Measurements from ENCODE around the gene GIT2.

GIT2 gene

DNA sequence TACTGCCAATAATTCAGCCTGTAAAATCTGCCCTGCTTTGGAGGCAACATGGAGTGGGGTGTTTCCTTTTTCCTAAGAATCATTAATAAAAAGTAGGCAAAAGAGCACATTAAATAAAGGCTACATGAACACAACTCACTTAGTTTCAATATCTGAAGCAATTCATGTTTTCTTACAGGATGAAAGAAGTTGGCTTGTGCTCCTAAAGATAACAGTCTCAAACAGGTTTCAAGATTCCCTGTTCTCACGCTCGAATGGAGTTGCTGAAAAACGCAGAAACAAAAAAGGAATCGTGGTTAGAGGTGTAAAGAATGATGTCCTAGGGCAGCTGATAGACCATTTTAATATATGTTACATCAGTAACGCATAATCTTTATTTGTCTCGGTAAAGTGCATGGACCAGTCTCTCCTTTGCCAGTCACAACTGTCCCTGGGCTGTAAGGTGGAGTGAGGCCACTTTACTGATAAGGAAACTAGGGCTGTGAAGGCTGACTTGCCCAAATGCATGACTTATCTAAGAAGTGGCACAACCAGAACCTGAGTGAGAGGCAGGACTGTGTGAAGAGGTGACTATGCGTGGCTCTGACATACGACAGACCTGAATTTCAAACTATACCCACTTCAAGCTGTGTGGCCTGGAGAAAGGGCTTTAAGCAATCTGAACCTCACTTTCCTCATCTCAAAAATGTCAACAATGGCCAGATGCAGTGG, 12.6 kb downstream of the GIT2 start:
- Histone ChIP-seq H3K27me3 (no peaks in the 10 kb centered on the region), H3K4me1 (peaks cover 0 to 37% (median 20%) of the 10 kb centered on the region in 10 experiments; a peak in 17 of 20 replicates), H3K9me3 (replicated peaks in 1 of 11) (peaks cover 0 to 12% (median 0%) of the 10 kb centered on the region in 11 experiments; a peak in 4 of 22 replicates), H4K20me1 (peaks cover 0 to 80% (median 24%) of the 10 kb centered on the region in 11 experiments; a peak in 15 of 22 replicates), H3K9ac (no peak overlapping the region), H3K27ac (no peak overlapping the region), H3K4me2 (no peak overlapping the region), H3K36me3 (peaks cover 96 to 100% (median 100%) of the 10 kb centered on the region in 11 experiments), H3K4me3 (no peak overlapping the region)
- no peak for TF ChIP-seq Cebpa-rat (IDR thresholded peaks at IDR 0.05)

DNA sequence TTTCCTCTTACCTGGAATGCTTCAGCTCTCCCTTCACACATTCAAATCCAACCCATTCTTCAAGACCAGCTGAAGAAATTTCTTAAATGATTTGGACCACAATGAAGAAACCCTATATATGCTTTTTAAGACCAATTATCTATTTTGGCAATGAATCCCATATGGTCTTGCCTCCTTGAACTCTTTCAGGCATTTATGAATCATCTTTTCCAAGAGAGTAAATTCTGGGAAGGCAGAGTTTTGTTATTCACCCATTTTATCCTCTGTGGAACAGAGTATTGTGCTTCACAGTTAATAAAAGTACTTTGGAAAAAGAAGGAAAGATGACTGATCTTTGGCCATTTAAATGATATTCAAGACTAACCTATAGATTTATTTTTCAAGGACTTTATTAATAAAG, 14.0 kb downstream of the GIT2 start:
- TF ChIP-seq Cebpa-rat (IDR thresholded peaks at IDR 0.05): no peak
- Histone ChIP-seq H3K27me3 (no peaks in the 10 kb centered on the region), H3K36me3 (peaks cover 96 to 100% (median 100%) of the 10 kb centered on the region in 11 experiments), H3K9me3 (replicated peaks in 1 of 11) (peaks cover 0 to 12% (median 0%) of the 10 kb centered on the region in 11 experiments; a peak in 4 of 22 replicates), H3K27ac (no peak overlapping the region), H3K4me1 (peaks cover 0 to 50% (median 22%) of the 10 kb centered on the region in 10 experiments; a peak in 17 of 20 replicates), H3K4me2 (no peak overlapping the region), H3K4me3 (no peak overlapping the region), H3K9ac (no peak overlapping the region), H4K20me1 (peaks cover 0 to 70% (median 20%) of the 10 kb centered on the region in 11 experiments; a peak in 14 of 22 replicates)

DNA sequence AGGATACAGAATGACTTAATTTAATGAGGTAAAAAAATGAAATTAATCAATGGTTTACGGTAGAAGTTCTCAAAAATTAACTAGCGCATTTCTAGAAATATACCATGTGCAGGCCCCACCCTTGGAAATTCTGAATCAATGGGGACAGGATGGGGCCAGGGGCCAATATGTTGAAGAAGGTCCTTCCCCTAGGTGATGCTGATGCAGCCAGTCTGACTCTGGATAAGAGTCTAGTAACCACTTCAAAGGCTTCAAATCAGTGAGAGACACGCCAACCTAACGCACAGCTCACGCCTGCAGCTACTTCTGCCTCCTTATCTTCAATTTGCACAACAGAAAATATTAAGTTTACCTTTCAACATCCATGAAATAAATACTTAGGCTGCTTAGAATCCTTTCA, 14.9 kb downstream of the GIT2 start:
- Histone ChIP-seq H4K20me1 (peaks cover 0 to 66% (median 20%) of the 10 kb centered on the region in 11 experiments; a peak in 14 of 22 replicates), H3K9me3 (replicated peaks in 1 of 11) (peaks cover 0 to 12% (median 0%) of the 10 kb centered on the region in 11 experiments; a peak in 4 of 22 replicates), H3K4me3 (no peak overlapping the region), H3K36me3 (peaks cover 96 to 100% (median 100%) of the 10 kb centered on the region in 11 experiments), H3K9ac (no peak overlapping the region), H3K4me1 (peaks cover 0 to 50% (median 22%) of the 10 kb centered on the region in 10 experiments; a peak in 17 of 20 replicates), H3K4me2 (0 out of 22 replicates have a peak overlapping the region, but pooled peaks of 1 of the 11 experiments have one; percentile 82), H3K27me3 (no peaks in the 10 kb centered on the region), H3K27ac (no peak overlapping the region)
- TF ChIP-seq Cebpa-rat (IDR thresholded peaks at IDR 0.05): no peak

GRCh38 chr12:109972821-109973220, 23.3 kb downstream of the GIT2 start:
- Histone ChIP-seq H3K4me3 (no peak overlapping the region), H3K4me1 (peaks cover 0 to 13% (median 4%) of the 10 kb centered on the region in 10 experiments; a peak in 8 of 20 replicates), H3K9me3 (replicated peaks in 1 of 11) (peaks cover 0 to 6% (median 0%) of the 10 kb centered on the region in 11 experiments; a peak in 3 of 22 replicates), H3K27ac (no peak overlapping the region), H3K36me3 (peaks cover 99 to 100% (median 100%) of the 10 kb centered on the region in 11 experiments), H3K27me3 (no peaks in the 10 kb centered on the region), H4K20me1 (peaks cover 0 to 36% (median 5%) of the 10 kb centered on the region in 11 experiments; a peak in 8 of 22 replicates), H3K9ac (no peak overlapping the region), H3K4me2 (no peak overlapping the region)
- TF ChIP-seq Cebpa-rat (IDR thresholded peaks at IDR 0.05): no peak

- Histone ChIP-seq H3K27ac (no peak overlapping the region), H3K27me3 (no peaks in the 10 kb centered on the region), H3K36me3 (peaks cover 93 to 100% (median 99%) of the 10 kb centered on the region in 11 experiments), H3K9me3 (replicated peaks in 1 of 11) (0 out of 22 replicates have a peak, but pooled peaks cover 0 to under 1% (median 0%) of the 10 kb centered on the region in 11 experiments), H3K9ac (no peak overlapping the region), H3K4me1 (peaks cover 0 to 12% (median 3%) of the 10 kb centered on the region in 10 experiments; a peak in 7 of 20 replicates), H3K4me2 (no peak overlapping the region), H4K20me1 (peaks cover 0 to 67% (median 8%) of the 10 kb centered on the region in 11 experiments; a peak in 9 of 22 replicates), H3K4me3 (no peak overlapping the region)
- TF ChIP-seq Cebpa-rat (IDR thresholded peaks at IDR 0.05): no peak
Observed at GRCh38 chr12:109968801-109969200, 27.4 kb downstream of the GIT2 start.

DNA sequence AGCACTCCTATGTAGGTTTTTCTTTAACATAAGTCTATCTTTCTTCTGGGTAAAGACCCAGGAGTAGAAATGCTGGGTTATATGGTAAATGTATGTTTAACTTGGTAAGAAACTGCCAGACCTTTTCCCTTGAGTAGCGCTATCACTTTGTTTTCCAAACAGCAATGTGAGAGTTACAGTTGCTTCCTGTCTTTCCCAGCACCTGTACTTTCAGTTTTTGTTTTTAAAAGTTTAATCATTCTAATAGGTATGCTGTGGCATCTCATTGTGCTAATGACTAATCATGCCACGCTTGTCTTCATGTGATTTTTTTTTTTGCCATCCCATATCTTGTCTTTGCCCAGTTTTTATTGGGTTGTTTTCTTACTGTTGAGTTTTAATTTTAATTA, 28.1 kb downstream of the GIT2 start:
- no peak for TF ChIP-seq Cebpa-rat (IDR thresholded peaks at IDR 0.05)

DNA sequence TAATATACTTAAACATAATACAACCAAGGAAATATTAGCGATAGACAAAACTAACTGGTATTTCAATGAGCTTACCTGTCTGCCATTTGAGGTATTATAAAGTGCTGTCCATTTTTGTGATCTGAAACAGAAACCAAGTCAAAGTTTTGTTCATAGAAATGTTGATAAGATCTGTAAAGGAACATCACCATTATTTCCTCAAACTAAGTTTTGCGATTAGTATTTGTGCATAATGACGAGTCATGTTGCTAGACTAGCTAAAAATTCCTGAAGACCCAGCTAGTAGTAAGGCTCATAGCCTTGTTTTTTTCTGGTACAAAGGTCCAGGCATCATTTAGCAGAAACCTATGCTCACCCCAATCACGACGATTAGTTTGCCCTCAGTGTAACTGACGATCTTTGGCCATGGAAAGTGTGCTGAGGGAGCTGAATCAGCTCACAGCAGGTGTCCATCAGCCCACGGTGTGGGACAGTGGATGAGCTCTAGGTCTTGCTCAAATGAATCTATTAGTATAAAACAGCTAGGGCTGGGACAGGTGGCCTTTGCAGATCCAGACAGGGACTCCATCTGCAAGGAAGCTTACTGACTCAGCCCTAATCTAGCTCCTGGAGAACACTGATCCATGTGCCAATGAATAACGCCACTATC, 28.7 kb downstream of the GIT2 start:
- Histone ChIP-seq H3K9ac (no peak overlapping the region), H3K27ac (no peak overlapping the region), H3K27me3 (no peaks in the 10 kb centered on the region), H3K4me3 (no peak overlapping the region), H3K4me1 (peaks cover 0 to 7% (median 0%) of the 10 kb centered on the region in 10 experiments; a peak in 1 of 20 replicates), H3K36me3 (peaks cover 93 to 100% (median 99%) of the 10 kb centered on the region in 11 experiments), H4K20me1 (peaks cover 0 to 68% (median 13%) of the 10 kb centered on the region in 11 experiments; a peak in 13 of 22 replicates), H3K4me2 (no peak overlapping the region), H3K9me3 (replicated peaks in 1 of 11) (no peaks in the 10 kb centered on the region)
- TF ChIP-seq Cebpa-rat (IDR thresholded peaks at IDR 0.05): no peak

More for the DNA sequence above, 28.1 kb downstream of the GIT2 start:
- Histone ChIP-seq H4K20me1 (peaks cover 0 to 67% (median 8%) of the 10 kb centered on the region in 11 experiments; a peak in 10 of 22 replicates), H3K4me2 (no peak overlapping the region), H3K36me3 (peaks cover 93 to 100% (median 99%) of the 10 kb centered on the region in 11 experiments), H3K4me3 (no peak overlapping the region), H3K9me3 (replicated peaks in 1 of 11) (no peaks in the 10 kb centered on the region), H3K9ac (no peak overlapping the region), H3K27me3 (no peaks in the 10 kb centered on the region), H3K27ac (no peak overlapping the region), H3K4me1 (peaks cover 0 to 7% (median 0%) of the 10 kb centered on the region in 10 experiments; a peak in 1 of 20 replicates)

GRCh38 chr12:109966546-109966945, 29.6 kb downstream of the GIT2 start:
- Histone ChIP-seq H3K4me1 (peaks cover 0 to 7% (median 0%) of the 10 kb centered on the region in 10 experiments; a peak in 1 of 20 replicates), H3K27me3 (no peaks in the 10 kb centered on the region), H3K36me3 (peaks cover 94 to 100% (median 99%) of the 10 kb centered on the region in 11 experiments), H3K27ac (no peak overlapping the region), H3K4me3 (no peak overlapping the region), H4K20me1 (peaks cover 2 to 75% (median 21%) of the 10 kb centered on the region in 11 experiments; a peak in 15 of 22 replicates), H3K9ac (no peak overlapping the region), H3K4me2 (no peak overlapping the region), H3K9me3 (replicated peaks in 1 of 11) (no peaks in the 10 kb centered on the region)
- TF ChIP-seq Cebpa-rat (IDR thresholded peaks at IDR 0.05): no peak

All from BLaER1 treated with 17β-estradiol and CSF1 and Interleukin-3, amounts not matched to agents 10 nM and 100 nM (cell line).